ENCODE data around the gene SFXN2.

SFXN2 gene

GRCh38 chr10:102765336-102765735 lies 50.9 kb downstream of the SFXN2 start:
- no peak for TF ChIP-seq CTCF (IDR thresholded peaks at IDR 0.05; ENCODE audit: low read depth, low read length)
- no peak for DNase-seq (ENCODE audit: extremely low read depth, low read depth)

DNA sequence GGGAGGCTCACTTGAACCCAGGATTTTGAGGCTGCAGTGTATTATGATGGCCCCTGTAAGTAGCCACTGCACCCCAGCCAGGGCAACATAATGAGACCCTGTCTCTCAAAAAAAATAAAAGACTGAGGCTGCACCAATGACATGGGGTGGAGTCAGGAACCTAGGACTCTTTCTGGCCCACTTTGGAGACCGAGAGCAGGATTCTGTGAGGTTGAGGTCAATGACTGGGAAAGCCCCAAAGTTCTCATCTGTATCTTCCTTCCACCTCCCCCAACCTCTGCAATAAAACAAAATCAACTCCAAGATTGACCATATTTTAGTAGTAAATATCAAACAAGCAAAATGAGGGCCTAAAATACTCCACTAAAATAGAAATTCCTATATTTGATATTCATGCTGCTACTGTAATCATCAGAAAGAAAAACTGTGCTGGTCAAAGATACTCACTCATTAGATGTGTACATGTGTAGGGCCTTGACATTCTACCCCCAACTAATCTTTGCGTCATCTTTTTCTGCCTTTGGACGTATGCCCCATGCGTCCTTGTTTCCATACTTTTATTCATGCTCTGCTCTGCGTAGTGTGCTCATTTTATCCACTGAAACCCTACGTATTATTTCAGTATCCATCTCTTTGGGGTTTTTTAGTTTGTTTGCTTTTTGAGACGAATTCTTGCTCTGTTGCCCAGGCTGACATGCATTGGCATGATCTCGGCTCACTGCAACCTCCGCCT lies 53.2 kb downstream of the SFXN2 start:
- TF ChIP-seq CTCF (IDR thresholded peaks at IDR 0.05; ENCODE audit: low read depth, low read length), result no peak
- DNase-seq (ENCODE audit: extremely low read depth, low read depth), result no peak

GRCh38 chr10:102769375-102770107 lies 55.1 kb downstream of the SFXN2 start:
- no peak for DNase-seq (ENCODE audit: extremely low read depth, low read depth)
- TF ChIP-seq CTCF (IDR thresholded peaks at IDR 0.05; ENCODE audit: low read depth, low read length), result no peak

GRCh38 chr10:102770108-102770482 lies 55.7 kb downstream of the SFXN2 start:
- DNase-seq (ENCODE audit: extremely low read depth, low read depth), result no peak
- TF ChIP-seq CTCF (IDR thresholded peaks at IDR 0.05; ENCODE audit: low read depth, low read length), result no peak

GRCh38 chr10:102770792-102771191 lies 56.4 kb downstream of the SFXN2 start:
- no peak for TF ChIP-seq CTCF (IDR thresholded peaks at IDR 0.05; ENCODE audit: low read depth, low read length)
- no peak for DNase-seq (ENCODE audit: extremely low read depth, low read depth)

GRCh38 chr10:102773320-102773719 lies 58.9 kb downstream of the SFXN2 start:
- no peak for TF ChIP-seq CTCF (IDR thresholded peaks at IDR 0.05; ENCODE audit: low read depth, low read length)
- no peak for DNase-seq (ENCODE audit: extremely low read depth, low read depth)

- no peak for DNase-seq (ENCODE audit: extremely low read depth, low read depth)
These were observed 59.5 kb downstream of the SFXN2 start for GRCh38 chr10:102773986-102774385.

More at GRCh38 chr10:102773986-102774385, 59.5 kb downstream of the SFXN2 start:
- TF ChIP-seq CTCF (IDR thresholded peaks at IDR 0.05; ENCODE audit: low read depth, low read length), result no peak
